T-helper 2 cell treated with Interferon-gamma antibody and Interleukin-4, amounts not matched to agents 5 μg/mL and 100 μg/mL, for 36 hours (primary cell): ENCODE results near the gene ZPLD1.
A peak's percentile ranks its signal among the peaks of the same experiment; 100 is the strongest.

Experiments used
- DNase-seq: peaks from one replicate; pipeline ENCODE4 v3.0.0; 2021; ENCODE audit warnings: low spot score
- H3K27ac Mint-ChIP-seq: one replicate; pipeline ENCODE4 v1.8.0; 2021; ENCODE audit warnings: mild to moderate bottlenecking, mixed read lengths
- H3K27me3 Mint-ChIP-seq: one replicate; pipeline ENCODE4 v1.8.0; 2021; ENCODE audit warnings: low read depth, mixed read lengths
- H3K36me3 Mint-ChIP-seq: one replicate; pipeline ENCODE4 v1.8.0; 2021; ENCODE audit warnings: low read depth, mixed read lengths
- H3K4me1 Mint-ChIP-seq: one replicate; pipeline ENCODE4 v1.8.0; 2021; ENCODE audit warnings: low read depth, mixed read lengths
- H3K4me3 Mint-ChIP-seq: one replicate; pipeline ENCODE4 v1.8.0; 2022; ENCODE audit warnings: mild to moderate bottlenecking, moderate library complexity, mixed read lengths
- H3K9me3 Mint-ChIP-seq: one replicate; pipeline ENCODE4 v1.8.0; 2021; ENCODE audit warnings: mixed read lengths

Gene ZPLD1

DNA sequence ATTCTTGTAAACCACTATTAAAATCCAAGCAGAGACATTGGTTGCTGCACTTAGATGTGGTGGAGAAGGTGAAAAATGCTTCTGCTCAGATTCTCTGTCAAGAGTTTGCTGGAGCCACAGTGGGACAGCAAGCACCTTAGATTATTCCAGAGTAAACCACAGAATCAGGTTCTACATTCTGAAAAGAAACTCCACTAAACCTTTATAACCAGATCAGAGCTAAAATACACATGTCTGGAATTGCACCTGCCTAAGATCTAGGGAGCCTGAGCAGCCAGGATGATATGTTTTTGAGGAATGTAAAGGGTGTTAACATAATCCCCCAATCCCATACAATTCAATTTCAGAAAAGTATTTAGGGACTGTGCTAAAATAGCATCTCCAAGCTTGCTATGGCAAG is at the start of gene ZPLD1:
TSS of gene ZPLD1 (plus strand) at position 301 of the 400 bp plus-strand sequence. CDS start 3,473 bp downstream, outside the sequence.
- no peaks in the 10 kb centered on the region for H3K36me3 Mint-ChIP-seq
- no peaks in the 10 kb centered on the region for H3K4me1 Mint-ChIP-seq
- no peak within 1 kb of the TSS for H3K4me3 Mint-ChIP-seq
- no peak within 1 kb of the TSS for H3K27ac Mint-ChIP-seq
- H3K9me3 Mint-ChIP-seq = no peaks in the 10 kb centered on the region
- H3K27me3 Mint-ChIP-seq = peaks cover 2% of the 10 kb centered on the region
- no peak for DNase-seq

DNA sequence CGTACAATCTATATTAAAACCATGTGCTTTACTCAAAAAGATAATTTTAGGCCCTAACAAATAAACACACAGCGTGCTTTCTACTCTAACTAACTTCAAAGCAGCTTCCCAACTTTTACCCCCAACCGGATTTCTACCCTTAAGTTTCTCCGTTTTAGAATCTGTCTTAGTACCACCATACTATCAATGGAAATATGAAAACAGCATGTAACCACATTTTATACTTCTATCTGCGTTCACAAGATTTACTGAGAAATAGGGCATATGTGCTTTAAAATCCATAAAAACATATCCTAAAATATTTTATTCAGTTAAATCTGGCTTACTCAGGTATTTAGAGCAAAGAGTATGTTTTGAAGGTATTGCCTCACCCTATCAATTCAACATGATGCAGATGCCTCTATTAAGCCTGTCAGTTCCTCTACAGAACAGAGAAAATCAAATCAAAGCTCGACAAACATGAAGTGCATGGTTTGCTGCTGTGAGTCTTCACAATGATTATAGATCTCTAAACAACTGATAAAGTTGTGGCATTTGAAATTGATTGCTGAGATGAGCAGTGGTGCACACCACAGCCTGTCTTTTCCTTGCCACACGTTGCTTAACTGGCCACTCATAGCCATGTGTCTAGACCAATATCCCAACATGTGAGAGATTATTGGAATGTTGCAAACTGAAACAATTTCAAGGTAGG is 44.5 kb upstream of the ZPLD1 start:
- DNase-seq = no peak
- H3K36me3 Mint-ChIP-seq = no peaks in the 10 kb centered on the region
- no peak overlapping the region for H3K4me3 Mint-ChIP-seq
- no peaks in the 10 kb centered on the region for H3K4me1 Mint-ChIP-seq
- no peaks in the 10 kb centered on the region for H3K9me3 Mint-ChIP-seq
- peaks cover 3% of the 10 kb centered on the region for H3K27me3 Mint-ChIP-seq
- no peak overlapping the region for H3K27ac Mint-ChIP-seq

DNA sequence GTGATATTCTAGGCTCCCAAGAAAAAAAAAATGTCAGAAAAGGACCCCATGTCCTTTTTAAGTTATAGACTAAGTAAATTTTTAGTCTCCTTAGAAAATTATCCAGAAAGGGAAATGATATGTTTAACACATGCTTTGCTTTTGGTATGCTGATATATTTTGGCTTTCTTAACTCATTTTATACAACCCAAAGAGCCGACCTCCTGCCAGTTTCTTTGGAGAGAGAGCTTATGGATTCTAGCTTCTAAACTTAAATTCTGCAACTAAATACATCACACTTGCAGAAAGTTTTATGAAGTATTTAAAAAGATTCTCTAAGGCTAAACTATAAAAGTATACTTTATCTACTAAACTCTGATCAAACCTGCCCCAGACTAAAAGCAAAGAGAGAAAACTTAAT is 43.9 kb upstream of the ZPLD1 start:
- Mint-ChIP-seq H3K4me3 (no peak overlapping the region), H3K9me3 (no peaks in the 10 kb centered on the region), H3K36me3 (no peaks in the 10 kb centered on the region), H3K4me1 (no peaks in the 10 kb centered on the region), H3K27me3 (peaks cover 3% of the 10 kb centered on the region), H3K27ac (no peak overlapping the region)
- DNase-seq = no peak

DNA sequence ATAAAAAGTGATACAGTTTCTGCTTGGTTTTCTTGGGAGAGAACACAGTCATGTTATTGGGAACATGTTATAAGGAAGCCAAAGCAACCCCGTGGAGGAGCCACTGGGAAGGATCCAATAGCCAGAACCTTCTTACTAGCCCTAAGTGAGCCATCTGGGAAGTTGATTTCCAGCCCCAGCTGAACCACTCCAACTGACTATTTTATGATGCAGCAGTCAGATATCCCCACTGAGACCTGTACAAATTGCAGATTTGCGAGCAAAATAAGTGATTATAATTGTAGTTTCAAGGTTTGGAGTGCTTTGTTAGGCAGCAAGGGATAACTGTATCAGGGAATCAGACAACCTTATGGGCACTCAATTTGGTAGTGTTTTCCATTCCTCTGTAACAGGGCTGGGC is 43.3 kb upstream of the ZPLD1 start:
- peaks cover 3% of the 10 kb centered on the region for H3K27me3 Mint-ChIP-seq
- no peak overlapping the region for H3K4me3 Mint-ChIP-seq
- H3K4me1 Mint-ChIP-seq = no peaks in the 10 kb centered on the region
- H3K27ac Mint-ChIP-seq = no peak overlapping the region
- no peaks in the 10 kb centered on the region for H3K36me3 Mint-ChIP-seq
- no peak for DNase-seq
- no peaks in the 10 kb centered on the region for H3K9me3 Mint-ChIP-seq

DNA sequence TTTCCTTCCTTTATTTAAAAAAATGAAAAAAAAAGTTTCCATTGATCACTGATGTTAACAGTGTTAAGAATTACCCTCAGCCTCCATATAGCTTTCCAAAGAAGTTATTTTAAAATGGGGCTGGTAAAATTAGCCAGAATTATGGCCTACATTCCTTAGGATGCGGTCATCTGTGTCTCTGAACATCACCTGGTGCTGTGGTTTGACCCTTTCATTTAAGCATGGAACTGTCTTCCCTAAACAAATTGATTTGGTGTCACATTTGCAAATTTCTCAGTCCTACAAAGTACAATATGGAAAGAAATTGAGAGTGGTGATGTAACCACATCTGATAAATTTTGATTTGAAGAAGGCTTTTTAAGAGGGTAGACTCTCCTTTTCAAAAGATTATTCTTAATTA is 40.3 kb upstream of the ZPLD1 start:
- H3K27me3 Mint-ChIP-seq = peaks cover 3% of the 10 kb centered on the region
- no peak overlapping the region for H3K27ac Mint-ChIP-seq
- no peaks in the 10 kb centered on the region for H3K9me3 Mint-ChIP-seq
- no peaks in the 10 kb centered on the region for H3K4me1 Mint-ChIP-seq
- H3K36me3 Mint-ChIP-seq = no peaks in the 10 kb centered on the region
- H3K4me3 Mint-ChIP-seq = no peak overlapping the region
- DNase-seq = no peak

DNA sequence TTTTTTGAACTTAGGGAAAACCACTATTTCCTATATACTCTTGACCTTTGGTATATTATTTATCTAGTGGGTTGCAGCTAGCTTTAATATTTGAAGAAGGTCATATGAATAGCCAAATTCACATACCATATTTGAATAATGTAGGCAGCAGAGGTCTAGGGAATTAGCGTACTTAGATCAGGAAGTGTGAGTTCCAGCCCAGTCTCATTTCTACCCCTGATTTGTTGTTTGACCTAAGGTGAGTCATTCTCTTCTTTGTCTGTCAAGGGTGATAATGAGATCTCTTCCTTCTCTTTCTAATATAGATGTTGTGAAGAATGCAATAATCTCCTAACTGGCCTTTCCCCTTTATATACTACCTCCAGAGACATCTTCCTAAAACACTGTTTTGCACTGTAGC is 36.6 kb upstream of the ZPLD1 start:
- H3K27ac Mint-ChIP-seq = no peak overlapping the region
- H3K36me3 Mint-ChIP-seq = no peaks in the 10 kb centered on the region
- H3K4me3 Mint-ChIP-seq = no peak overlapping the region
- no peaks in the 10 kb centered on the region for H3K4me1 Mint-ChIP-seq
- H3K27me3 Mint-ChIP-seq = peaks cover 4% of the 10 kb centered on the region
- no peak for DNase-seq
- H3K9me3 Mint-ChIP-seq = no peaks in the 10 kb centered on the region

DNA sequence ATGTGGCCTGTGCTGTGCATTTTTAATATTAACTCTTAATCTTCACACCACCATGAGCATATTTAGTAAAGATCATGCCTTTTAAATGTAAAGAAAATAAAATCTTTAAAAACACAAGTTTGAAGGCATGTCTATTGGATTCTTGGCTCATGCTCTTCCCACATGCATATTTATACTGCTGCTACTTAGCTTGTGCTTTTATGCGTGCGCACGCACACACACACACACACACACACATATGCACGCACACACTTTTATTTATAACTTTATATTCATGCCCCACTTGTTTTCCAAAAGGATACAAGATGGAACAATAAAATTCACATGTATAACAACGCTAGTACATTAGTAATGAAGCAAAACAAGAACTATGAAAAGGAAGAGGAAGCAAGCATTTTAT is 36.1 kb upstream of the ZPLD1 start:
- no peak overlapping the region for H3K27ac Mint-ChIP-seq
- no peak overlapping the region for H3K4me3 Mint-ChIP-seq
- no peaks in the 10 kb centered on the region for H3K36me3 Mint-ChIP-seq
- DNase-seq = no peak
- peaks cover 3% of the 10 kb centered on the region for H3K27me3 Mint-ChIP-seq
- H3K9me3 Mint-ChIP-seq = no peaks in the 10 kb centered on the region
- no peaks in the 10 kb centered on the region for H3K4me1 Mint-ChIP-seq

DNA sequence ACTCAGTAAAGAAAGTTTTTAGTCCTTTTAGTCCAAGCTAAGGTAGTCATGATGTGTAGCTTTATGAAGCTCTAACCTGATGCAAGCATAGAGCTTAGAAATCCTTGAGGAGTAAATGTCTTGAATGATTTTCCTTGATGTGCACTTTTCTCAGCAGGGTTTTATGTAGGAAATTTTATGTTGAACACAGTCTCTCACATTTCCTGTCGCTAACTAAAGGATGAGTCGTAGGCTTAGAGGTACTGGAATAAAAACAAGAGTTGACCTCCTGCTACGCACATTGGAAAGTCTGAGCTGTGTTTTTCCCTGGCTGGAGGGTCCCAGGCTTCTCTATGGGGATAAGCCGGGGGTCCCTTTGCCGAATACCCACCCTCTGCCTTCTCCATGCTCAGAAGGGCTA is 34.7 kb upstream of the ZPLD1 start:
- Mint-ChIP-seq H3K4me3 (no peak overlapping the region), H3K9me3 (no peaks in the 10 kb centered on the region), H3K4me1 (no peaks in the 10 kb centered on the region), H3K36me3 (no peaks in the 10 kb centered on the region), H3K27ac (no peak overlapping the region), H3K27me3 (peaks cover 2% of the 10 kb centered on the region)
- no peak for DNase-seq

DNA sequence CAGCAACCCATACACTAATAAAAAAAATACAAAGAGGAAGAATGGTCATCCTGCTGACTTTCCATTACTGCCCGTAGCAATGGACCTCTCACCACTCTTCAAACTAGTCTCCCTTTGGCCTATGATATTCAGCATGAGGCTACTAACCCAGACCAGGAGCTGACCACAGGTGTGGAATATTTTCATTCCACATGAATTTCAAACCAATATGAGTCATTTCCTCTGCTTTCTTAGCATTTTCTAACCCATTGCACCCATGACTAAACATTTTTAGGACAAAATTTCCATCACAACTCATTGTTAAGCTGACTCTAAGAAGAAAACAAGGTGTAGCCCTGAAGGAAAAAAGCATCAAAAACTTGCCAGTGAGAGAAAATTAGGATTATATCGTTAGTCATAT is 34.0 kb upstream of the ZPLD1 start:
- no peaks in the 10 kb centered on the region for H3K4me1 Mint-ChIP-seq
- H3K27ac Mint-ChIP-seq = no peak overlapping the region
- H3K27me3 Mint-ChIP-seq = peaks cover 2% of the 10 kb centered on the region
- H3K9me3 Mint-ChIP-seq = no peaks in the 10 kb centered on the region
- no peak for DNase-seq
- no peak overlapping the region for H3K4me3 Mint-ChIP-seq
- no peaks in the 10 kb centered on the region for H3K36me3 Mint-ChIP-seq

DNA sequence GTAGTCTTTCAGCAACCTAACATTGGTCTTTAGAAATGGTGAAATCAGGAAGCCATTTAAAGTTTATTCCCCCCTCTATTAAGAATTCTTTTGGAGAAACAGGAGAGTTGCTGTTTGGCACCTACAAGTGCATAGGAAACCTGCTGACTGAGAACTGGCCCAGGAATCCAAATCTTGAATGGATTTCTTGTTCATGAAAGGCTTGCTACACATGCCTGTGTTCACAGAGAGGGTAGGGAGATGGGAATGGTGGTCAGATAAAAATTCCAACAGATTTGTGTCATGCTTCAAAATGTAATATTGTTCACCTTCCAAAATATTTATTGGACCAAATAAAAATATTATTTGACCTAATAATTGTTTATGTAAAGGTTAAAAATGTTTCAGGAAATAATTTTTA is 24.2 kb upstream of the ZPLD1 start:
- peaks cover 5% of the 10 kb centered on the region for H3K27me3 Mint-ChIP-seq
- H3K9me3 Mint-ChIP-seq = no peaks in the 10 kb centered on the region
- H3K4me3 Mint-ChIP-seq = no peak overlapping the region

DNA sequence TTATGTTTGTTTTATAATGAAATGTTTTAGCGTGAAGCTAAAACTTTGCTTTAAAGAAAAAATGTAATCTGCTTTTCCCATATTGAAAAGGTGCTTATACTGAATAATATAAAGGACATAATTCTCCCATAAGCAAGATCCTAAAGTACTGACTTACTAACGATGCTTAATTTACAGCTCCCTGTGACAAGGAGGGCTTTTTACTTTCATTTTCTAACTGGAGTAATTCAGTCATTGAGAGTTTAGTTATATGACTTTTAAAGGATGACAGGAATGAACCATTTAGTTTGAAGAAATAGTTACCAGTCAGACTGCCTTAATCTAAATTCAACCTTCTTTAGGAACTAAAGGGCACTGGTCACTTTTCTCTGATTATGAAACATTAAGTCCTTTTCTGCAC is 19.3 kb upstream of the ZPLD1 start:
- H3K9me3 Mint-ChIP-seq = no peaks in the 10 kb centered on the region
- H3K36me3 Mint-ChIP-seq = no peaks in the 10 kb centered on the region
- peaks cover 9% of the 10 kb centered on the region for H3K4me1 Mint-ChIP-seq
- no peak for DNase-seq
- H3K27ac Mint-ChIP-seq = no peak overlapping the region
- H3K4me3 Mint-ChIP-seq = peak overlapping the region; percentile 65
- peaks cover 4% of the 10 kb centered on the region for H3K27me3 Mint-ChIP-seq

More for the DNA sequence above, 24.2 kb upstream of the ZPLD1 start:
- H3K4me1 Mint-ChIP-seq = peaks cover 7% of the 10 kb centered on the region
- no peak overlapping the region for H3K27ac Mint-ChIP-seq
- H3K36me3 Mint-ChIP-seq = no peaks in the 10 kb centered on the region
- DNase-seq = no peak

DNA sequence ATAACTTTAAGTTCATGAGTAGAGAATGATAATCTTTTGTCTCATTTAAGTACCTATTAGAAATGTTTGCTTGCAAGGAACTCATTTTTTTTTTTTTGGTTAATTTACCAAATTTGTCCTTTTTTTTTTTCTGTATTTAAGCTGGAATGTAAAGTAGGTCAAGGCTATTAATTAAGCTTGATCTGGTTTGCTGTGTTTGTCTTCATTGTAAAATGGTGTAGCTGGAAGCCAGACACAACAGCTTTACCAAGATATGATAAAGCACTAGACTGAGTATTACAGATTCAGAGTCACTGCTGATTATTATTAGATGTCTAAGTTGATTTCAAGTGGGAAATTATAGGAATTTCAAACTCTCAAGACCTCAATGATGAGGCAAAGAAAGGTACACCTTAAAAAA is 15.0 kb upstream of the ZPLD1 start:
- Mint-ChIP-seq H3K4me3 (no peak overlapping the region), H3K9me3 (no peaks in the 10 kb centered on the region), H3K27me3 (peaks cover 10% of the 10 kb centered on the region), H3K4me1 (peaks cover 9% of the 10 kb centered on the region), H3K36me3 (no peaks in the 10 kb centered on the region), H3K27ac (no peak overlapping the region)
- no peak for DNase-seq

DNA sequence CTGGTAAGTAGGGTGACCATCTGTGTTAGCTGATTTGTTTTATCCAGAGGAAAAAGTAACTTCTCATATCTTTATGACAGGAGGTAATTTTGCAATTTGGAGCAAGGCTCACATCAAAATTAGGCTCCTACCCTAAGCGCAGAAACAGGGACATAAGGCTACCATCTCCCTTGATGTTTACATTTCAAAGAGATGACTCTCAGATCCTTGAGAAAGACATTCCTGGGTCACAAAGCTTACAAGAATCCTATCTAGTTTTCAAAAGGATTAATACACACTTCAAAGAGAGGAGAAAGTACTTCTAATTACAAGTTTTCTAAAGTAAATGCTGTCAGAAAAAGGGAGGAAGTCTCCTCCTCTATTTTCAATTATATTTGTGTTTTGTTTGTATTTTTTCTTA is 7.0 kb downstream of the ZPLD1 start:
- H3K4me1 Mint-ChIP-seq = no peaks in the 10 kb centered on the region
- H3K27me3 Mint-ChIP-seq = no peaks in the 10 kb centered on the region
- no peaks in the 10 kb centered on the region for H3K9me3 Mint-ChIP-seq
- H3K36me3 Mint-ChIP-seq = no peaks in the 10 kb centered on the region
- H3K27ac Mint-ChIP-seq = no peak overlapping the region
- no peak overlapping the region for H3K4me3 Mint-ChIP-seq
- DNase-seq = no peak

DNA sequence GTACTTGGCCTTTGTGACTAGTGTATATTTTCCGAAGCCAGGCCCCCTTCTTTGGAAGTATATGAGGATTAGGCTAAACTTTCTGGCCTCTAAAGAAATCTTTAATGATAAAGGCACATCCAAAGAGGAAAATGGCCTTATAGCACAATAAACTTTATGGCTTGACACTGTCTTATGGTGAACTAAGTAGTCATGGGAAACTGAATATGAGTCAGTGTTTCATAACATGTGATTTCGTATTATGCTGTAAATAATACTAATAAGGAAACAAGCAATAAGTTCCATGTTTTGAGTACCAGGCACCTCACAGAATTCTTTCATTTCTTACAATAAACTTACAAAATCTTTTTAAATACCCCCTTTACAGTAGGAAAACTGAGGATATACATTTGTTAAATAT is 8.2 kb downstream of the ZPLD1 start:
- no peak overlapping the region for H3K27ac Mint-ChIP-seq
- H3K4me1 Mint-ChIP-seq = no peaks in the 10 kb centered on the region
- no peak for DNase-seq
- H3K9me3 Mint-ChIP-seq = no peaks in the 10 kb centered on the region
- no peaks in the 10 kb centered on the region for H3K27me3 Mint-ChIP-seq
- no peaks in the 10 kb centered on the region for H3K36me3 Mint-ChIP-seq
- no peak overlapping the region for H3K4me3 Mint-ChIP-seq

DNA sequence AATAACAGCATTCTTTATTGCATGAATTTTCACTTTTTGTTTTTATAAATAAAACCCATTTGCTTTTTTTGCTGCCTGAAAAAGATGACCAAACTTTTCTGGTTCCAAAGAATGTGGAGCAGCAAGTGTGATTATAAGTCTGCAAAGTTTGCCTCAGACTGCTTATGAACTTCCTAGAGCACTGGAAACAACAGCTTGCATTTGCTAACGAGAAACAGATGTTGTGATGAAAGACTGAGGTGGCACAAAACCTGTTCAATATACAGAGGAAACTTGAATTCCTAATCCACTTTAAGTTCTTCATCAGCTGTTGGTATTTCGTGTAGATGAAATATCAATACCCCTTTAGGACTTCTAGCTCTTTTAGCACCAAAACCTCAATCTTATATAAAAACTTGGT is 9.3 kb downstream of the ZPLD1 start:
- no peaks in the 10 kb centered on the region for H3K4me1 Mint-ChIP-seq
- H3K27me3 Mint-ChIP-seq = no peaks in the 10 kb centered on the region
- no peak for DNase-seq
- no peaks in the 10 kb centered on the region for H3K9me3 Mint-ChIP-seq
- no peak overlapping the region for H3K27ac Mint-ChIP-seq
- no peak overlapping the region for H3K4me3 Mint-ChIP-seq
- H3K36me3 Mint-ChIP-seq = no peaks in the 10 kb centered on the region
